Fibroblast of lung (primary cell): ENCODE results near the gene WNT9A.

ENCODE experiments used
- EZH2 ChIP-seq: IDR thresholded peaks from 2 replicates; pipeline ENCODE4 v1.5.1; 2012; ENCODE audit warnings: low read length, control low read depth, mild to moderate bottlenecking; ENCODE audit errors: missing control alignments
- TF ChIP-seq, protein P1 (sequence below), 2 donors: IDR thresholded peaks in 1 of 2; conservative IDR thresholded peaks in 1 of 2; 1 replicate in 1 of 2; 2 replicates in 1 of 2; pipeline ENCODE4 v1.5.1; 2011 to 2012; ENCODE audit warnings: low read length in 2 of 2, control low read depth in 1 of 2, inconsistent platforms in 1 of 2, low read depth in 1 of 2, mild to moderate bottlenecking in 1 of 2

- TF ChIP-seq, protein P1, sequence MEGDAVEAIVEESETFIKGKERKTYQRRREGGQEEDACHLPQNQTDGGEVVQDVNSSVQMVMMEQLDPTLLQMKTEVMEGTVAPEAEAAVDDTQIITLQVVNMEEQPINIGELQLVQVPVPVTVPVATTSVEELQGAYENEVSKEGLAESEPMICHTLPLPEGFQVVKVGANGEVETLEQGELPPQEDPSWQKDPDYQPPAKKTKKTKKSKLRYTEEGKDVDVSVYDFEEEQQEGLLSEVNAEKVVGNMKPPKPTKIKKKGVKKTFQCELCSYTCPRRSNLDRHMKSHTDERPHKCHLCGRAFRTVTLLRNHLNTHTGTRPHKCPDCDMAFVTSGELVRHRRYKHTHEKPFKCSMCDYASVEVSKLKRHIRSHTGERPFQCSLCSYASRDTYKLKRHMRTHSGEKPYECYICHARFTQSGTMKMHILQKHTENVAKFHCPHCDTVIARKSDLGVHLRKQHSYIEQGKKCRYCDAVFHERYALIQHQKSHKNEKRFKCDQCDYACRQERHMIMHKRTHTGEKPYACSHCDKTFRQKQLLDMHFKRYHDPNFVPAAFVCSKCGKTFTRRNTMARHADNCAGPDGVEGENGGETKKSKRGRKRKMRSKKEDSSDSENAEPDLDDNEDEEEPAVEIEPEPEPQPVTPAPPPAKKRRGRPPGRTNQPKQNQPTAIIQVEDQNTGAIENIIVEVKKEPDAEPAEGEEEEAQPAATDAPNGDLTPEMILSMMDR (conservative IDR thresholded peaks at IDR 0.05 in 1 of 2, IDR thresholded peaks at IDR 0.05 in 1 of 2; ENCODE audit: low read depth in 1 of 2, low read length in 2 of 2) = no peak
- no peak for TF ChIP-seq EZH2
Observed at GRCh38 chr1:227951624-227952373, 4.1 kb upstream of the WNT9A start.
